ENCODE data around the gene CDC42BPB.

DNA sequence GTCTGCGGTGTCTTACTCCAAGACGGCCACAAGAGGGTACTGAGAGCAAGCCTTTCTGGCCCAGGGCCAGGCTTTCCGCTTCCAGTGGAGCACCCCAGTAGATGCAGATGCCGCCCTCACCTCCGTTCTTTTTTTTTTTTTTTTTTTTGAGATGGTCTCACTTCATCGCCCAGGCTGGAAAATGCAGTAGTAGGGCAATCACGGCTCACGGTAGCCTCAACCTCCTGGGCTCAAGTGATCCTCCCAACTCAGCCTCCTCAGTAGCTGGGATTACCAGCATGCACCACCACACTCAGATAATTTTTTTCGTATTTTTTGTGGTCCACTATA lies 21.0 kb upstream of the CDC42BPB start:
- TF ChIP-seq, protein P1, sequence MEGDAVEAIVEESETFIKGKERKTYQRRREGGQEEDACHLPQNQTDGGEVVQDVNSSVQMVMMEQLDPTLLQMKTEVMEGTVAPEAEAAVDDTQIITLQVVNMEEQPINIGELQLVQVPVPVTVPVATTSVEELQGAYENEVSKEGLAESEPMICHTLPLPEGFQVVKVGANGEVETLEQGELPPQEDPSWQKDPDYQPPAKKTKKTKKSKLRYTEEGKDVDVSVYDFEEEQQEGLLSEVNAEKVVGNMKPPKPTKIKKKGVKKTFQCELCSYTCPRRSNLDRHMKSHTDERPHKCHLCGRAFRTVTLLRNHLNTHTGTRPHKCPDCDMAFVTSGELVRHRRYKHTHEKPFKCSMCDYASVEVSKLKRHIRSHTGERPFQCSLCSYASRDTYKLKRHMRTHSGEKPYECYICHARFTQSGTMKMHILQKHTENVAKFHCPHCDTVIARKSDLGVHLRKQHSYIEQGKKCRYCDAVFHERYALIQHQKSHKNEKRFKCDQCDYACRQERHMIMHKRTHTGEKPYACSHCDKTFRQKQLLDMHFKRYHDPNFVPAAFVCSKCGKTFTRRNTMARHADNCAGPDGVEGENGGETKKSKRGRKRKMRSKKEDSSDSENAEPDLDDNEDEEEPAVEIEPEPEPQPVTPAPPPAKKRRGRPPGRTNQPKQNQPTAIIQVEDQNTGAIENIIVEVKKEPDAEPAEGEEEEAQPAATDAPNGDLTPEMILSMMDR (IDR thresholded peaks at IDR 0.05; ENCODE audit: low read depth, low read length) = peak; percentile 75
- TF ChIP-seq EZH2phosphoT487 (IDR thresholded peaks at IDR 0.05; ENCODE audit: low read depth) = no peak

Data from OCI-LY3 (cell line).